MCF 10A (cell line): Measurements from ENCODE around the gene ATF6B. TPM values are rescaled to one million over a fixed set of nuclear protein-coding genes. Genes with fewer than 3 reads are reported as not detected.

Source experiments
- BruUV-seq: library from RNA; stranded (reverse); fragments of 400-500 nt; replicated peaks from 2 replicates; lab custom pipeline; 2021; lab: Mats Ljungman, UMichigan
- CTCF ChIA-PET: fragments of 300-600 bp; sonication (Branson Sonifier 250); formaldehyde crosslinking; extraction: SDS; loops from one replicate; lab custom pipeline; 2021; ENCODE audit warnings: antibody characterized with exemption, inconsistent platforms; lab: Yijun Ruan, JAX
- POLR2A ChIA-PET: fragments of 300-600, 350-650 bp; sonication (Branson Sonifier 250); formaldehyde crosslinking; extraction: SDS; loops from one replicate; lab custom pipeline; 2020; ENCODE audit warnings: antibody characterized with exemption, inconsistent platforms; lab: Yijun Ruan, JAX
- DNase-seq: peaks from one replicate; pipeline ENCODE4 v3.0.0-alpha.2; 2018; ENCODE audit not compliant: unreplicated experiment
- H3K27ac Mint-ChIP-seq: one replicate; pipeline ENCODE4 v1.8.0; 2022; ENCODE audit warnings: mild to moderate bottlenecking, low read depth, mixed read lengths; ENCODE audit not compliant: unreplicated experiment
- H3K27me3 Mint-ChIP-seq: one replicate; pipeline ENCODE4 v1.8.0; 2022; ENCODE audit warnings: mixed read lengths; ENCODE audit not compliant: insufficient read depth, unreplicated experiment
- H3K36me3 Mint-ChIP-seq: one replicate; pipeline ENCODE4 v1.8.0; 2022; ENCODE audit warnings: mild to moderate bottlenecking, moderate library complexity, mixed read lengths; ENCODE audit not compliant: insufficient read depth, unreplicated experiment
- H3K4me1 Mint-ChIP-seq: one replicate; pipeline ENCODE4 v1.8.0; 2022; ENCODE audit warnings: mixed read lengths; ENCODE audit not compliant: insufficient read depth, unreplicated experiment
- H3K4me3 Mint-ChIP-seq: one replicate; pipeline ENCODE4 v1.8.0; 2022; ENCODE audit warnings: mild to moderate bottlenecking, moderate library complexity, mixed read lengths; ENCODE audit not compliant: unreplicated experiment
- H3K9me3 Mint-ChIP-seq: one replicate; pipeline ENCODE4 v1.8.0; 2022; ENCODE audit warnings: mixed read lengths; ENCODE audit not compliant: unreplicated experiment
- intact Hi-C: fragments of 100-400 bp; cut with micrococcal nuclease; formaldehyde crosslinking; loops from 2 replicates; pipeline ENCODE4 v1.14.1; 2022
- total RNA-seq: library from RNA; stranded (reverse); gene quantifications from 2 replicates; pipeline ENCODE4 v1.2.3, GENCODE V29; 2022
- TF ChIP-seq, protein P1 (sequence below): fragments of 200-600 bp; IDR thresholded peaks from one replicate; pipeline ENCODE4 v1.8.0; 2022; ENCODE audit warnings: antibody characterized with exemption, mild to moderate bottlenecking; ENCODE audit not compliant: unreplicated experiment

Gene ATF6B
- total RNA-seq, 1 experiment from 2014 or later = 65.6 TPM

DNA sequence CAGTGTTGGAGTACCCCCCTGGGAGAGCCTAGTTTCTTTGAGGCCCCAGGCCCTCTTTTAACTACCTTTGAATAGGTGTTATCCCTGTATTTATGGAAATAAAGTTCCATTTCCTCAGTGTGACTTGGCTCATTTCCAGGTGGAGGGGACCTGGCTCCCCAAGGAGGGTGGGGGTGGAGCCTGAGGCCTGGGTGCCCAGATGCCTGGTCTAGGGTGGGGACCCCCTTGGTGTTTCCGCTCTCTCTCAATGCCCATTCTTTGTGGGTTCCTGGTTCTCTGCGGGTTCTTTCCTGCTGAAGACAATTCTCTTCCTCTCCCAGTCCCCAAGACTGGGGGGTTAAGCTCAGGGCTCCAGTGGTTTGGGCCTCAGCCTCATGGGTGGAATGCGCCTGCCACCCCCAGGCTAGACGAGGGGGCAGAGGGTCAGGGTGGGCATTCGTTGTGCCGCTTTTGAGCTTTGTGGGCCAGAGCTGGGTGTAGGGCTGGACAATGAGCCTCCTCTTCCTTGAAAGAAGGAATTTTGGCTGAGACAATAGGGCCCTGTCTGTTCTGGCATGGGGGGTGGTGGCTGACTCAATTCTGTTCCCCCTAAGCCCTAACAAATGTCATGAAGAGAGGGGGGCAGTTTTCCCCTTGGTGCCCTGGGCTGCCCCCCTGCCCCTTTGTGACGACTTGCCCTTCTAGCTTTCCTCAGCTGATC is 35.7 kb upstream of the ATF6B start:
- no peaks in the 10 kb centered on the region for H3K27me3 Mint-ChIP-seq
- TF ChIP-seq, protein P1, sequence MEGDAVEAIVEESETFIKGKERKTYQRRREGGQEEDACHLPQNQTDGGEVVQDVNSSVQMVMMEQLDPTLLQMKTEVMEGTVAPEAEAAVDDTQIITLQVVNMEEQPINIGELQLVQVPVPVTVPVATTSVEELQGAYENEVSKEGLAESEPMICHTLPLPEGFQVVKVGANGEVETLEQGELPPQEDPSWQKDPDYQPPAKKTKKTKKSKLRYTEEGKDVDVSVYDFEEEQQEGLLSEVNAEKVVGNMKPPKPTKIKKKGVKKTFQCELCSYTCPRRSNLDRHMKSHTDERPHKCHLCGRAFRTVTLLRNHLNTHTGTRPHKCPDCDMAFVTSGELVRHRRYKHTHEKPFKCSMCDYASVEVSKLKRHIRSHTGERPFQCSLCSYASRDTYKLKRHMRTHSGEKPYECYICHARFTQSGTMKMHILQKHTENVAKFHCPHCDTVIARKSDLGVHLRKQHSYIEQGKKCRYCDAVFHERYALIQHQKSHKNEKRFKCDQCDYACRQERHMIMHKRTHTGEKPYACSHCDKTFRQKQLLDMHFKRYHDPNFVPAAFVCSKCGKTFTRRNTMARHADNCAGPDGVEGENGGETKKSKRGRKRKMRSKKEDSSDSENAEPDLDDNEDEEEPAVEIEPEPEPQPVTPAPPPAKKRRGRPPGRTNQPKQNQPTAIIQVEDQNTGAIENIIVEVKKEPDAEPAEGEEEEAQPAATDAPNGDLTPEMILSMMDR = no peak
- no peak overlapping the region for H3K27ac Mint-ChIP-seq
- ChIA-PET CTCF (interaction anchor here (0.5 to 1.3 kb wide), 3 partner anchors 45 to 116 kb away, joined by 3 to 4 read pairs (median 3); no protein-coding TSS in a partner anchor), POLR2A (no interaction called here)
- H3K9me3 Mint-ChIP-seq = no peaks in the 10 kb centered on the region
- no peak overlapping the region for H3K4me3 Mint-ChIP-seq
- H3K36me3 Mint-ChIP-seq = peaks cover 30% of the 10 kb centered on the region
- no peak for DNase-seq
- BruUV-seq = no TSS peak
- H3K4me1 Mint-ChIP-seq = no peaks in the 10 kb centered on the region
- intact Hi-C loops = no loop called here

DNA sequence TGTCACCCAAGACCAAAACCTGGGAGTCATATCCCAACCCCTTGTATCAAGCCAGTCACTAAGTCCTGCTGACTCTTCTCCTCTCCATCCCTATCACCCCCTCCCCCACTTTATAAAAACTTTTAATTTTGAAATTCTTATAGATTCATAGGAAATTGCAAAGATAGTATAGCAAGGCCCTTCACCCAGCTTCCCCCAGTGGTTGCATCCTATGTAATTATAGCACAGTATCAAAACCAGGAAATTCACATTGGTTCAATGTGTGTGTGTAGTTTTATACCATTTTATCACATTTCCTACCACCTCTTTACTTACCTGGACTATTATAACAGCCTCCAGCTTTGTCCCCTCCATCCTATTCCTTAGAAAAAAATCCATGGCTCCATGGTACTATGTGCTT is 30.0 kb upstream of the ATF6B start:
- Mint-ChIP-seq H3K9me3 (no peaks in the 10 kb centered on the region), H3K27me3 (no peaks in the 10 kb centered on the region), H3K27ac (no peak overlapping the region), H3K4me3 (no peak overlapping the region), H3K36me3 (peaks cover 34% of the 10 kb centered on the region), H3K4me1 (peaks cover 13% of the 10 kb centered on the region)
- TF ChIP-seq, protein P1 = no peak
- intact Hi-C loops = loop anchor here (10.0 kb wide), 1 partner anchor 183 kb away; the partner anchor contains the start of gene DXO
- DNase-seq = no peak
- ChIA-PET CTCF (interaction anchor here (2.5 kb wide), 1 partner anchor 39 kb away, joined by 16 read pairs; no protein-coding TSS in a partner anchor), POLR2A (interaction anchor here (1.0 kb wide), 1 partner anchor 30 kb away, joined by 3 read pairs; the partner anchor contains the start of gene ATF6B)
- no TSS peak for BruUV-seq

DNA sequence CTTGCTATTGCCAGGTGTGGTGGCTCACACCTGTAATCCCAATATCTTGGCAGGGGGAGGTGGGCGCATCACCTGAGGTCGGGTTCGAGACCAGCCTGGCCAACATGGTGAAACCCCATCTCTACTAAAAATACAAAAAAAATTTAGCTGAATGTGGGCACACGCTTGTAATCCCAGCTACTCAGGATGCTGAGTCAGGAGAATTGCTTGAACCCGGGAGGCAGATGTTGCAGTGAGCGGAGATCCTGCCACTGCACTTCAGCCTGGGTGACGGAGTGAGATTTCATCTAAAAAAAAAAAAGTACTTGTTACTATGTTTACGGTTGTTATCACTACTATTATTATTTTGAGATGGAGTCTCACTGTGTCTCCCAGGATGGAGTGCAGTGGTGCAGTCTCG is 28.8 kb upstream of the ATF6B start:
- no peaks in the 10 kb centered on the region for H3K9me3 Mint-ChIP-seq
- DNase-seq = no peak
- no peaks in the 10 kb centered on the region for H3K27me3 Mint-ChIP-seq
- intact Hi-C loops = loop anchor here (10.0 kb wide), 1 partner anchor 182 kb away; the partner anchor contains the start of gene DXO
- ChIA-PET POLR2A (no interaction called here), CTCF (no interaction called here)
- H3K4me1 Mint-ChIP-seq = peaks cover 13% of the 10 kb centered on the region
- H3K27ac Mint-ChIP-seq = no peak overlapping the region
- no TSS peak for BruUV-seq
- TF ChIP-seq, protein P1 = no peak
- H3K4me3 Mint-ChIP-seq = no peak overlapping the region
- peaks cover 33% of the 10 kb centered on the region for H3K36me3 Mint-ChIP-seq

DNA sequence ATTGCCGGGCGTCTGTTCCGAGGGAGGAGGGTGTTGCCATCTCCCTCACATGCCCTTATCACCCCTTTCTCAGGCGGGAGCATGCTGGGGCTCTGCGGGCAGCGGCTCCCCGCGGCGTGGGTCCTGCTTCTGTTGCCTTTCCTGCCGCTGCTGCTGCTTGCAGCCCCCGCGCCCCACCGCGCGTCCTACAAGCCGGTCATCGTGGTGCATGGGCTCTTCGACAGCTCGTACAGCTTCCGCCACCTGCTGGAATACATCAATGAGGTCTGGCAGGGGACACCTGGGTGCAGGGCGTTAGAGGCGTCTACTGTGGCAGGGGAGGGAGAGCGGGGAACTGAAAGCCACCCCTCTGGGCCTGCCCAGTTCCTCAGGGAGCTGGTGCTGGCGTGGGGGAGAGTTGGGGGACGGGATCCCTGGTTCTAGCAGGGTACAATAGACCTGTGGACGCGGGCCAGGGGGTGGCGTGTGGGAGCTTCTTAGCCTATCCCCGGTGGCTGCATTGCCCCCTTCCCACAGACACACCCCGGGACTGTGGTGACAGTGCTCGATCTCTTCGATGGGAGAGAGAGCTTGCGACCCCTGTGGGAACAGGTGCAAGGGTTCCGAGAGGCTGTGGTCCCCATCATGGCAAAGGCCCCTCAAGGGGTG is 26.6 kb upstream of the ATF6B start:
- ChIA-PET CTCF (interaction anchor here (0.6 to 1.1 kb wide), 11 partner anchors 9 to 1495 kb away, joined by 3 to 6 read pairs (median 3); partner anchors contain the start of gene EGFL8), POLR2A (interaction anchor here (0.7 to 1.1 kb wide), 5 partner anchors 14 to 36 kb away, joined by 3 to 6 read pairs (median 3); partner anchors contain the start of genes AGPAT1, ATF6B and FKBPL)
- H3K27ac Mint-ChIP-seq = peak overlapping the region; percentile 83
- BruUV-seq = no TSS peak
- intact Hi-C loops = loop anchor here (1.0 to 10.0 kb wide), 4 partner anchors 23 to 180 kb away; partner anchors contain the start of gene DXO
- TF ChIP-seq, protein P1 = peak; percentile 56
- peaks cover 18% of the 10 kb centered on the region for H3K4me1 Mint-ChIP-seq
- peak; percentile 71 for DNase-seq
- H3K27me3 Mint-ChIP-seq = no peaks in the 10 kb centered on the region
- H3K36me3 Mint-ChIP-seq = peaks cover 25% of the 10 kb centered on the region
- no peaks in the 10 kb centered on the region for H3K9me3 Mint-ChIP-seq
- H3K4me3 Mint-ChIP-seq = peak overlapping the region; percentile 86
